HG03045 (cell line): Measurements from ENCODE around the gene SNRPA1.

Experiments
- ATAC-seq: cut with Tn5 transposase; IDR thresholded peaks from one replicate; pipeline ENCODE4 v1.9.1; 2021; ENCODE audit warnings: mild to moderate bottlenecking, moderate library complexity; ENCODE audit not compliant: unreplicated experiment

SNRPA1 gene

GRCh38 chr15:101320501-101321052 lies 25.5 kb upstream of the SNRPA1 start:
- ATAC-seq: no peak

GRCh38 chr15:101318839-101319238 lies 23.8 kb upstream of the SNRPA1 start:
- ATAC-seq: no peak

- ATAC-seq: no peak
Observed at GRCh38 chr15:101318147-101318819, 23.2 kb upstream of the SNRPA1 start.

GRCh38 chr15:101317336-101317872 lies 22.4 kb upstream of the SNRPA1 start:
- ATAC-seq: no peak

- no peak for ATAC-seq
Observed at GRCh38 chr15:101316529-101316928, 21.5 kb upstream of the SNRPA1 start.

- no peak for ATAC-seq
Observed at GRCh38 chr15:101315736-101316135, 20.7 kb upstream of the SNRPA1 start.

- no peak for ATAC-seq
Observed at GRCh38 chr15:101314336-101315125, 19.5 kb upstream of the SNRPA1 start.

- no peak for ATAC-seq
Observed at GRCh38 chr15:101313041-101313761, 18.2 kb upstream of the SNRPA1 start.

- ATAC-seq: no peak
Observed at GRCh38 chr15:101310508-101310907, 15.5 kb upstream of the SNRPA1 start.

- no peak for ATAC-seq
Observed at GRCh38 chr15:101310161-101310480, 15.1 kb upstream of the SNRPA1 start.

- ATAC-seq: no peak
Observed at GRCh38 chr15:101309436-101310160, 14.6 kb upstream of the SNRPA1 start.

- no peak for ATAC-seq
Observed at GRCh38 chr15:101308604-101309435, 13.8 kb upstream of the SNRPA1 start.

GRCh38 chr15:101307897-101308603 lies 13.0 kb upstream of the SNRPA1 start:
- ATAC-seq: no peak

- no peak for ATAC-seq
Observed at GRCh38 chr15:101307048-101307896, 12.2 kb upstream of the SNRPA1 start.

- ATAC-seq: no peak
Observed at GRCh38 chr15:101306341-101307047, 11.4 kb upstream of the SNRPA1 start.

GRCh38 chr15:101305820-101306255 lies 10.8 kb upstream of the SNRPA1 start:
- ATAC-seq: no peak

GRCh38 chr15:101303408-101303807 lies 8.4 kb upstream of the SNRPA1 start:
- no peak for ATAC-seq
